ENCODE results near the gene WWTR1.

WWTR1 gene

DNA sequence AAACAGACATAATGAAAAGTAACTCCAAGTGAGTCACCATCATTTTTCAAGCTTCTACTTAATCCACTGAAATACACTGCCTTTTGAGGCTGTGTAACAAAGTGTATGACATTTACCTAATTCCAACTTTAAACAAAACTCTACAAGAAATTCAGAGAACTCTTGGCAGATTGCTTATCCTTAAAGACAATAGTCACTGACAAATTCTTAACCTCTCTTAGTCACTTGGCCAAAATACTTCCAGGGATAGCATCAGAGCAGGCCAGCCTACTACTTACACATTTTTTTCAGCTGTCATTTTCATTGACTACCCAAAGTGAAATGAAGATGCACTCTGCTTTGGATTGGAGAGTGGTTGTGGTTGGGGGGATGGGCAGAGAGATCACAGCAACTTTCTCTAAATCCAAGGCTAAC, 3.6 kb downstream of the WWTR1 start:
- no peak for DNase-seq (ENCODE audit: low read depth)

DNA sequence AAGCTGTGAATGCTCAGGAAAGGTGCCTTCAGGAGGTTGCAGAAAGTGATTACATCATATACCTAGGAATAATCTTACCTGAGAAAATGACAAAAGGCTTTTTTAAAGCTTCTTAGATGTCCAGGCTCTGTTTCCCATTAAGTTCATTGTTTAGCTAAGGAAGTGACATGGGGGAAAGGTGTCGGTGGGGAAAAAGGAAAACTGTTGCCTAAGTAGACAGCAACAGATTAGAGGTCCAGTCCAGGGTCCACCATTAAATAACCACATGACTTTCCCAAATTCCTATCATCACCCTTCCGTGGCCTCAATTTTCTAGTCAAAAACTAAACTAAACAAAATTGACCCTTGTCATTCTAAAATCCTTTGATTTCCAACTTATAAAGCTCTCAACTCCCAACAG, 4.3 kb downstream of the WWTR1 start:
- DNase-seq (ENCODE audit: low read depth): no peak

- DNase-seq (ENCODE audit: low read depth): no peak
Measured at GRCh38 chr3:149653136-149653535, 4.7 kb downstream of the WWTR1 start.

- no peak for DNase-seq (ENCODE audit: low read depth)
Measured at GRCh38 chr3:149650828-149651227, 7.0 kb downstream of the WWTR1 start.

DNA sequence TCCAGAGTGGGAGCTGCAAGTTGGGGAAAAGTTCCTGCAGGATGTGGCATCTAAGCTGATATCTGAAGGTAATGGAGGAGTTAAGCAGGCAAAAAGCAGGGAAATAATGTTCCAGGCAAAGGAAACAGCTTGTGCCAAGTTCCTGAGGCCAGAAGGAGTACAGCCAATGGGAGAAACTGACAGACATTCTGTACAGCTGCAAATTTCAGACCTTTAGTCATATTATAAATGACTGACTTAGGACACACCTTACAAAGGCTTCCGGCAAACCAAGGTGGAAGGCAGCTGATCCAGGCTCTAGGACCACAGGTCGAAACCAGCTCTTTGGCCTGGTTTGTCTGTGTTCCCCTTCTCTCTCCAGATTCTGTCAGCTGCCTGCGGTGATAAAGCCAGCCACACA, 9.3 kb downstream of the WWTR1 start:
- DNase-seq (ENCODE audit: low read depth): no peak

GRCh38 chr3:149647812-149648211, 10.0 kb downstream of the WWTR1 start:
- no peak for DNase-seq (ENCODE audit: low read depth)

DNA sequence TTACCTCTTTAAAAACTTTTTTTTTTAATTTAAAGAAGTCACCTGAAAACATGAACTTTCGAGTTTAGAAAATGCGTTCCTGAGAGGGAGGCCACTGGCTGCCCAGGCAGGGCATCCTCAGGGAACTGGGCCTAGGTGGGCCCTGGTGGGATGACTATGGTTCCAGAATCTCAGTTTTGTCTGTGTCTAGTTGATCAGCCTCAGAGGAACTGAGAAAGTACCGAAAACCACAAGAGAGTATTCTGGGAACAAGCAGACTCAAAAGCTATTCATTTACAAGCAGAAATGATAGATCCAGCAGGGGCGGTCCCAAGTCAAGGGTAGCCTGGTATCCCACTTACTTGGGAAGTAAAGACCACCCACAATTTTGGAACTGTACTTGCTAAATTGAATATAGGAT, 10.5 kb downstream of the WWTR1 start:
- no peak for DNase-seq (ENCODE audit: low read depth)

- no peak for DNase-seq (ENCODE audit: low read depth)
Measured at GRCh38 chr3:149646181-149646766, 11.6 kb downstream of the WWTR1 start.

GRCh38 chr3:149643963-149644362, 13.9 kb downstream of the WWTR1 start:
- no peak for DNase-seq (ENCODE audit: low read depth)

- DNase-seq (ENCODE audit: low read depth): no peak
Measured at GRCh38 chr3:149643482-149643798, 14.4 kb downstream of the WWTR1 start.

DNA sequence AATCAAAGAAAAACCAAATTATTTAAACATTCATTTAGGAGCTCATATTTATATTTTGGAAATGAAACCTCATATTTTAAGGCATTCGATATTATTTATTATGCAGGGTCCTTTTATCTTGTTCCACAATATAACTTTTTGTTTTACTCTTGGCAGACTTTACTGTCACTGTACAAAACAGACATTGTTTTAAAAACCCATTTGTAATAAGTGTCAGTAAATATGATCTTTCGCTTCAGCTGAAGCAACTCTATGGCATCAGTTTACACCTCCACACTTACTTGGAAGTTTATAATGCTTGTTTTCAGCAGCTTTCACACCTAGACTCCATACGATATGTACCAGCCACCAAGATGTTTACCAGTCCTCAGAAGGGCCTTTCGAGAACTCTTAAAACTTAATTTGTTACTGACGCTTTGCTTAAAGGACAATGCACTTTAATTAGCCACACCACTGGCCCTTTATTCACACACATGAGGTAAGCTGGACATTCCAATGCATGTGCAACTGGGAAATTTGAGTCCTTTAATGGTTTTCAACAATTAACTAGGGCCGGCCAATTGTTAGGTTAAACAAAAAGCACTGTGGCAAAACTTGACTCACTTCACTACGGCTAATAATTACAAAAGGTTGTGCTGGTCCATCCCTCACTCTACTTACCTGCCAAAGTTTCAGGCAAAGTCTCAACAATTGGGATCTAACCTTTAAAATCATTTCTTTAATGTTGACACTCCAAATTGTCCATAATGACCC, 16.7 kb downstream of the WWTR1 start:
- no peak for DNase-seq (ENCODE audit: low read depth)

GRCh38 chr3:149639093-149639486, 18.7 kb downstream of the WWTR1 start:
- DNase-seq (ENCODE audit: low read depth): no peak

DNA sequence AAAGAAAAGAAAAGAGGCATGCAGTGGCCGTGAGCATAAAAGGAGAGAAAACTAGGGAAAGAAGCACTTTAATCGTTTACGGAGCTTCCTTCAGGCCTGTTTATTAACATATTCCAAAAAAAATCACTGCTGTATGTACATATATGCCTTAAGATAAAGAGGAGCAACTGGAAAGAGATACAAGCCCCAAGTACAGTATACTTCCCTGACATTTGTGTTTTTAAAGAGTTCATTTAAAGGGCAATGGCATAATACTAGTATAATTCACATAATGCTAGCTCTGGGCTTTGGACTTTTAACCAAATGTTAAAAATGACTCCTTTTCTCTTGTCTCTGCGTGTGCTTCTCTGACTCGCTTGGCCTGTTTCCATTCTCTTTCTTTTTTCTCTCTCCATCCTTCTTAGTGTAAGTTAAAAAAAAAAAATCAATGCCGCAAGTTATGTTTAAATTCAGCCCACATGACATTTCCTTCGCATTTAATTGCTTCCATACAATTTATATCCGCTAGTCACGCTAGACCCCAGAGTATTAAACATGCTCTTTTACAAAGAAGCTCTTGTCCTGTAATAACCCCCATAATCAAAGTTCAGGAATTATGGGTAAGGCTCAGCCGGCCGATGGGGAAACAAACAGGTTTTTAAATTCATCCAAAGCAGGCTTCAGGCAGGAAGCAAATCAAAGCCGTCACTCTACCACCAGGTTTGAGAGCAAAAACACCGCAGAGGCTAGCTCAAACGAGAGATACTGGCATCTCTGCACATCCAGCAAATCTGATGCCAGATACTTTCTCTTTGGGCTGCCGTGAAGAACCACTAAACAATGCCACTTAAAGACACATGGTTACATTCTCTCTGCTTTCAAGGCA, 19.4 kb downstream of the WWTR1 start:
- DNase-seq (ENCODE audit: low read depth): no peak

DNA sequence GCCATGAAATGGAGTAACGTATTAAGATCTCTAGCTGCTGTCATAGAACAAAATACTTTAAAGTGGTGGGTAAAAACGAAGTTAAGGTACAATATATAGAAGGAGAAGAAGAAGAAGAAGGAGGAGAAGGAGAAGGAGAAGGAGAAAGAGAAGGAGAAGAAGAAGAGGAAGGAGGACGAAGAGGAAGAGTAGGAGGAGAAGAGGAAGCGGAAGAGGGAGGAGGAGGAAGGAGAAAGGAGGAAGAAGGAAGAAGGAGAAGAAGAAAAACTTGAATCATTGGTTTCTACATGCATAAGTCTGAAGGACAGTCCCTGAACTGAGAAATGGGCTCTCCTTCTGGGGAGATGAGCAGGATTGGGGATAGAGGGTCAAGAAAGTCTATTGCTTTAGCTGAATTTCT, 22.4 kb downstream of the WWTR1 start:
- no peak for DNase-seq (ENCODE audit: low read depth)

- DNase-seq (ENCODE audit: low read depth): no peak
Measured at GRCh38 chr3:149634573-149634972, 23.3 kb downstream of the WWTR1 start.

DNA sequence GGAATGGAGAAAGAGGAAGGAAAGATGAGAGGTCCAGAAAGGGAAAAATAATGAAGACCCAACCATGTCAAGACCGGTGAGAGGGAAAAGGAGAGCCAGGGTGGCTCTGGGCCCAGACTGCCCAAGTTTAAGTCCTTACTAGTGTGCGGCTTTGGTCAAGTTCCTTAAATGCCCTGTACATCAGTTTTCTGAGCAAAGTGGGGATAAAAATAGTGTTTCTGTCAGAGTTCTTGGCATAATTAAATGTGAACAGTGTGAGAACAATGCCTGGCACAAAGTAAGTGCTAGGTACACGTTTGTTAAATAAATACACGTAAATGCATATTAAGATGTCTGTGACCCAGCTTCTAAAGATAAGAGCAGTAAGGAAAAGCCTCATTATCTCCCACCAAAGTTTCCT, 23.8 kb downstream of the WWTR1 start:
- no peak for DNase-seq (ENCODE audit: low read depth)

DNA sequence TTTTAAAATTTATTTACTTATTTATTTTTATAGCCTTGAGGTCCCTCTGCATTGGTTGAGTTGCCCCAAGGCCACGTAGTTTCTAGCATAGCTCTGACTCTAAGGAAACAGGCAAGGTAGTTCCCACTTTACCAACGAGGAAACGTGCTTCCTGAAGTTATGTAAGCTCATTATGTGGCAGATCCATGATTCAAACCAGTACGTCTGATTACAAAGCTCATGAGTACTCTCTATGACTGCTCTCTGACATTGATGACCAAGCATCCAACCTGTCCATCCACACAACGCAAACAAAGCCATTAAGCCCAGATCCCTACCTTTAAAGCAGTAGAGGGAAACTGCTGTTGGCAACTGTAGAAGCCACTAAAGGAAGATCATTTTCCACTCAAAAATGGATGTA, 25.6 kb downstream of the WWTR1 start:
- DNase-seq (ENCODE audit: low read depth): no peak

DNA sequence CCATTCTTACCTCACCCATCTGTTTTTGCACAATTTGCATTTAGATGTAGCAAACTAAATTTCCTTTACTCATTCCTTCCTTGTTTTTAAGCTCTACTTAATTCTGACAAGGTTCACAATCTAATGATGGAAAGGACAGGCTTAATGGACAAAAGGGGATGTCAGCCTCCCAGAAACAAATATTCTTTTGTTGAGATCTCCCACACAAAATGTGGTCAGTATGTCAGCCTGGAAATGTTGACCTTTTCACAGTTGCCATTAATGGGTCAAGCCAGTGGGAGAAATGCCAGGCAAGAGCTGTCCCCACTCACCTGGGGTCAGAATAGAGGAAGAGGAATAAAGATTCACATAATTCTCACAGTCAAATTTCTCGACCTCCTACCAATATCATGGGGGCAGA, 27.0 kb downstream of the WWTR1 start:
- DNase-seq (ENCODE audit: low read depth): no peak

GRCh38 chr3:149628957-149629670, 28.7 kb downstream of the WWTR1 start:
- no peak for DNase-seq (ENCODE audit: low read depth)

DNA sequence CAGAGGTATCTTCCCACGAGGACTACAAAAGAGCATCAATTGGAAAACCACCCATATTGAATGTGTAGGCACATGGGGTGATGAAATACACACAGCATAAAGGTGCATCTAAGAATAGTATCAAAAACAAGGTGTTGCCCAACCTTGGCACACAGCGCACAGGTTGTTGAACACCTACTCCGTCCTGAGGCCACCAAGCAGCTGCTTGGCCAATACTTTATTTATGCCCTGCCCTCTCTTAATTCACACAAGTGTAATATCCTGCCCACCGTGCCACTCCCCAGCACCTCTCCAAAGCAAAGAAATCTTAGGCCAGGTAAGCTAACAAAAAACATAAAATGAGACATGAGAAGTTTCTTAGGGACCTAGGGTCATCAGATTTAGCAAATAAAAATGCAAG, 31.2 kb downstream of the WWTR1 start:
- no peak for DNase-seq (ENCODE audit: low read depth)

DNA sequence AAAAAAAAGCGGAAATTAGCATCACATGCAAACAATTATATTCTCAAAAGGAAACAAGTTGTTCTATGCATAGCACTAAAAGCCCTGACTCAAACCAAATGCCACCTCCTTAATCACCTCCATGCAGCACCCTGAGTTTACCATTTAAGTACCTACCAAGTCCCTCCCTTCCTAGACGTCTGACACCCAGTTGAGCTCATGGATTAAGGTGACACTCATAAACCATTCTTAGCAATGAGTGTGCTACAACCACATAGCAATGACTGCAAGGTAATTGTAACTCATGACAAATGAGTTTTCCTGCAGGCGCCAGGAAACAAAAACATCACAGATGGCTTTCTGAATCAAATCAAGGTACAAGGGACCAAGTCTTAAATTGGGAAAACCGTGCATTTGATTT, 32.0 kb downstream of the WWTR1 start:
- no peak for DNase-seq (ENCODE audit: low read depth)

- DNase-seq (ENCODE audit: low read depth): no peak
Measured at GRCh38 chr3:149623824-149624223, 34.0 kb downstream of the WWTR1 start.
